GM19397 (cell line): Measurements from ENCODE around the gene ZBED2.
"Not testable (repeated sequence)": the region's sequence is repeated elsewhere in the genome, so short reads cannot be mapped to it uniquely, and the experiment has no call there.

Experiments used
- ATAC-seq: cut with Tn5 transposase; IDR thresholded peaks from one replicate; pipeline ENCODE4 v1.9.1; 2021; ENCODE audit warnings: mild to moderate bottlenecking, moderate library complexity; ENCODE audit not compliant: unreplicated experiment

ZBED2 gene

GRCh38 chr3:111577798-111578685 is 17.1 kb downstream of the ZBED2 start:
- ATAC-seq = peak; percentile 88

GRCh38 chr3:111577113-111577512 is 18.0 kb downstream of the ZBED2 start:
- no peak for ATAC-seq

- ATAC-seq = no peak
Observed at GRCh38 chr3:111571907-111572460, 23.2 kb downstream of the ZBED2 start.

- ATAC-seq = no peak
Observed at GRCh38 chr3:111571282-111571681, 23.9 kb downstream of the ZBED2 start.

GRCh38 chr3:111570404-111571030 is 24.6 kb downstream of the ZBED2 start:
- ATAC-seq = no peak

- ATAC-seq = no peak
Observed at GRCh38 chr3:111568911-111569310, 26.2 kb downstream of the ZBED2 start.

GRCh38 chr3:111568355-111568754 is 26.8 kb downstream of the ZBED2 start:
- no peak for ATAC-seq

GRCh38 chr3:111566844-111567243 is 28.3 kb downstream of the ZBED2 start:
- ATAC-seq = no peak

- ATAC-seq = not testable (repeated sequence)
Observed at GRCh38 chr3:111561902-111562301, 33.2 kb downstream of the ZBED2 start.

GRCh38 chr3:111548756-111549155 is 46.4 kb downstream of the ZBED2 start:
- no peak for ATAC-seq

- peak; percentile 66 for ATAC-seq
Observed at GRCh38 chr3:111548092-111548491, 47.1 kb downstream of the ZBED2 start.

- ATAC-seq = peak; percentile 86
Observed at GRCh38 chr3:111547631-111548030, 47.5 kb downstream of the ZBED2 start.

GRCh38 chr3:111545349-111545748 is 49.8 kb downstream of the ZBED2 start:
- ATAC-seq = no peak
